ENCODE data around the gene TMEM127.

- no peak for TF ChIP-seq CTCF (IDR thresholded peaks at IDR 0.05)
- TF ChIP-seq EP300 (IDR thresholded peaks at IDR 0.05) = no peak
- no peak for TF ChIP-seq POLR2AphosphoS5 (IDR thresholded peaks at IDR 0.05)
- TF ChIP-seq POLR2A (IDR thresholded peaks at IDR 0.05) = no peak
Observed at GRCh38 chr2:96308248-96308647, 42.5 kb upstream of the TMEM127 start.
